ENCODE data around the gene STK11.

- TF ChIP-seq POLR2A (IDR thresholded peaks at IDR 0.05) (no peak), CTCF (IDR thresholded peaks at IDR 0.05) (no peak)
Observed at GRCh38 chr19:1254081-1254527, 48.5 kb downstream of the STK11 start.

Measured in testis (tissue), 2 donors.